PC-3 (cell line): Measurements from ENCODE around the gene ELN. TPM values are rescaled to one million over a fixed set of nuclear protein-coding genes. Genes with fewer than 3 reads are reported as not detected.

Experiments
- ATAC-seq: fragments of 200-7000 bp; cut with Tn5 transposase; 2 replicates; pipeline ENCODE4 v1.9.1; 2020; ENCODE audit warnings: mild to moderate bottlenecking, moderate library complexity
- BruUV-seq: library from RNA; stranded (reverse); fragments of 400-500 nt; replicated peaks from 2 replicates; lab custom pipeline; 2021; lab: Mats Ljungman, UMichigan
- CTCF ChIA-PET: fragments of 300-600 bp; sonication (Branson Sonifier 250); formaldehyde crosslinking; loops from one replicate; lab custom pipeline; 2022; ENCODE audit warnings: antibody characterized with exemption; lab: Charles Lee
- POLR2A ChIA-PET: fragments of 300-600 bp; sonication (Branson Sonifier 250); formaldehyde crosslinking; loops from one replicate; lab custom pipeline; 2022; ENCODE audit warnings: antibody characterized with exemption; ENCODE audit not compliant: unreplicated experiment; lab: Charles Lee
- DNase-seq: peaks from one replicate; pipeline ENCODE4 v3.0.0-alpha.2; 2015
- H2AFZ ChIP-seq: fragments of 300-600 bp; sonication (generic); 2 replicates; pipeline ENCODE4 v1.6.0; 2016; ENCODE audit warnings: antibody characterized with exemption, low read length
- H3F3A ChIP-seq: fragments of 300-600 bp; sonication (generic); one replicate; pipeline ENCODE4 v1.6.0; 2017; ENCODE audit warnings: antibody characterized with exemption, low read length, control low read depth, mild to moderate bottlenecking; ENCODE audit not compliant: unreplicated experiment
- H3K27ac ChIP-seq: fragments of 300-600 bp; sonication (generic); 2 replicates; pipeline ENCODE4 v1.5.1; 2016; ENCODE audit warnings: mild to moderate bottlenecking, low read length
- H3K27me3 ChIP-seq: fragments of 300-600 bp; sonication (generic); 2 replicates; pipeline ENCODE4 v1.6.1; 2016; ENCODE audit warnings: low read length, mixed read lengths
- H3K36me3 ChIP-seq: fragments of 300-600 bp; sonication (generic); 2 replicates; pipeline ENCODE4 v1.6.1; 2016; ENCODE audit warnings: low read depth, mixed run types, low read length, mixed read lengths
- H3K4me1 ChIP-seq: fragments of 300-600 bp; sonication (generic); 2 replicates; pipeline ENCODE4 v1.5.1; 2016; ENCODE audit warnings: low read length; ENCODE audit not compliant: insufficient read depth
- H3K4me2 ChIP-seq: fragments of 300-600 bp; sonication (generic); 2 replicates; pipeline ENCODE4 v1.6.0; 2016; ENCODE audit warnings: low read length
- H3K4me3 ChIP-seq: fragments of 300-600 bp; sonication (generic); 2 replicates; pipeline ENCODE4 v1.5.1; 2016; ENCODE audit warnings: mild to moderate bottlenecking, low read length, mixed read lengths
- H3K79me2 ChIP-seq: fragments of 300-600 bp; sonication (generic); 2 replicates; pipeline ENCODE4 v1.6.1; 2017; ENCODE audit warnings: low read length, mixed read lengths
- H3K9ac ChIP-seq: fragments of 300-600 bp; sonication (generic); 2 replicates; pipeline ENCODE4 v1.6.0; 2016; ENCODE audit warnings: mild to moderate bottlenecking, low read length
- H3K9me2 ChIP-seq: fragments of 300-600 bp; sonication (generic); replicated peaks from 2 replicates; pipeline ENCODE4 v1.6.1; 2016; ENCODE audit warnings: mixed run types, low read length, mixed read lengths
- H3K9me3 ChIP-seq: fragments of 300-600 bp; sonication (generic); 2 replicates; pipeline ENCODE4 v1.6.1; 2016; ENCODE audit warnings: low read length, mixed read lengths
- H4K20me1 ChIP-seq: fragments of 300-600 bp; sonication (generic); 2 replicates; pipeline ENCODE4 v1.6.1; 2016; ENCODE audit warnings: low read length, mixed read lengths
- CTCF ChIP-seq: fragments of 300-600 bp; sonication (generic); conservative IDR thresholded peaks from 2 replicates; pipeline ENCODE4 v1.5.1; 2017; ENCODE audit warnings: antibody characterized with exemption, low read depth, mild to moderate bottlenecking, low read length
- EZH2 ChIP-seq: fragments of 300-600 bp; sonication (generic); IDR thresholded peaks from one replicate; pipeline ENCODE4 v1.6.1; 2017; ENCODE audit warnings: antibody characterized with exemption, mild to moderate bottlenecking, low read length; ENCODE audit not compliant: unreplicated experiment
- EZH2phosphoT487 ChIP-seq: fragments of 300-600 bp; sonication (generic); IDR thresholded peaks from 2 replicates; pipeline ENCODE4 v1.6.1; 2018; ENCODE audit warnings: mild to moderate bottlenecking, antibody characterized with exemption, low read length, borderline replicate concordance
- intact Hi-C: fragments of 100-400 bp; cut with micrococcal nuclease; formaldehyde crosslinking; loops from 2 replicates; pipeline ENCODE4 v1.9.0; 2023
- total RNA-seq: library from RNA; depleted of rRNA; stranded (reverse); fragments of >200 nt; gene quantifications from 2 replicates; pipeline ENCODE4 v1.2.3, GENCODE V29; 2014

ELN gene
- total RNA-seq, 1 experiment from 2014 or later = 0.07 TPM

- Histone ChIP-seq H3K9me3 (no peaks in the 10 kb centered on the region), H3K9me2 (no peaks in the 10 kb centered on the region), H3K4me2 (no peak overlapping the region), H2AFZ (no peak overlapping the region), H3K9ac (no peak overlapping the region), H3F3A (no peaks in the 10 kb centered on the region), H3K27ac (no peak overlapping the region), H3K27me3 (no peaks in the 10 kb centered on the region), H3K79me2 (no peaks in the 10 kb centered on the region), H3K4me3 (no peak overlapping the region), H4K20me1 (no peaks in the 10 kb centered on the region), H3K36me3 (peaks cover 7% of the 10 kb centered on the region; the same call in 1 of the 2 replicates), H3K4me1 (peaks cover 25% of the 10 kb centered on the region)
- POLR2A ChIA-PET = no interaction called here
- no peak for TF ChIP-seq CTCF
- TF ChIP-seq EZH2 = no peak
- no peak for TF ChIP-seq EZH2phosphoT487
- ATAC-seq = no peak
- intact Hi-C loops = no loop called here
- BruUV-seq = no TSS peak
- CTCF ChIA-PET = no interaction called here
- peak; percentile 27 for DNase-seq
Measured at GRCh38 chr7:74103219-74103772, 75.3 kb downstream of the ELN start.

GRCh38 chr7:74104702-74105101 lies 76.7 kb downstream of the ELN start:
- Histone ChIP-seq H3K9ac (no peak overlapping the region), H3F3A (no peaks in the 10 kb centered on the region), H3K27me3 (no peaks in the 10 kb centered on the region), H3K4me2 (no peak overlapping the region), H3K4me1 (peaks cover 18% of the 10 kb centered on the region), H3K9me2 (no peaks in the 10 kb centered on the region), H3K4me3 (no peak overlapping the region), H2AFZ (no peak overlapping the region), H4K20me1 (no peaks in the 10 kb centered on the region), H3K9me3 (no peaks in the 10 kb centered on the region), H3K79me2 (no peaks in the 10 kb centered on the region), H3K27ac (0 out of 2 replicates have a peak overlapping the region, but pooled peaks have one; percentile 14), H3K36me3 (peaks cover 3% of the 10 kb centered on the region; the same call in 1 of the 2 replicates)
- TF ChIP-seq EZH2 = no peak
- no peak for TF ChIP-seq CTCF
- no peak for TF ChIP-seq EZH2phosphoT487
- ChIA-PET CTCF (no interaction called here), POLR2A (no interaction called here)
- BruUV-seq = no TSS peak
- ATAC-seq (peak; percentile 98), DNase-seq (peak; percentile 81)
- intact Hi-C loops = no loop called here

GRCh38 chr7:74105992-74106391 lies 78.0 kb downstream of the ELN start:
- Histone ChIP-seq H3K79me2 (no peaks in the 10 kb centered on the region), H3K9me2 (no peaks in the 10 kb centered on the region), H4K20me1 (no peaks in the 10 kb centered on the region), H3K4me3 (no peak overlapping the region), H3K9ac (no peak overlapping the region), H3F3A (no peaks in the 10 kb centered on the region), H2AFZ (no peak overlapping the region), H3K27me3 (no peaks in the 10 kb centered on the region), H3K4me1 (peaks cover 18% of the 10 kb centered on the region), H3K27ac (no peak overlapping the region), H3K9me3 (no peaks in the 10 kb centered on the region), H3K4me2 (no peak overlapping the region), H3K36me3 (peaks cover 3% of the 10 kb centered on the region; the same call in 1 of the 2 replicates)
- ATAC-seq (no peak), DNase-seq (no peak)
- ChIA-PET POLR2A (no interaction called here), CTCF (no interaction called here)
- BruUV-seq = no TSS peak
- intact Hi-C loops = no loop called here
- TF ChIP-seq CTCF = no peak
